Common myeloid progenitor, CD34-positive (primary cell): Measurements from ENCODE around the gene SELENOV.

Source experiments
- CTCF ChIA-PET: fragments of 350-600 bp; sonication (Branson Sonifier 250); formaldehyde crosslinking; loops from one replicate; lab custom pipeline; 2021; ENCODE audit warnings: antibody characterized with exemption; lab: Charles Lee
- POLR2A ChIA-PET: fragments of 350-600 bp; sonication (Branson Sonifier 250); formaldehyde crosslinking; loops from one replicate; lab custom pipeline; 2021; ENCODE audit warnings: antibody characterized with exemption; lab: Charles Lee
- DNase-seq, 3 donors: peaks; one replicate each; pipeline versions ENCODE4 v3.0.0 to v3.0.0-alpha.2; 2013
- H3K27ac ChIP-seq, 2 experiments: 1 replicate in 1 of 2; 2 replicates in 1 of 2; pipeline ENCODE4 v1.7.0; 2013; ENCODE audit warnings: inconsistent platforms in 2 of 2, low read length in 2 of 2, mild to moderate bottlenecking in 2 of 2, low read depth in 1 of 2, moderate library complexity in 1 of 2; ENCODE audit not compliant: severe bottlenecking in 2 of 2, insufficient read depth in 1 of 2, poor library complexity in 1 of 2
- H3K27me3 ChIP-seq, 5 experiments: replicated peaks in 2 of 5; 1 replicate in 3 of 5; 2 replicates in 2 of 5; pipeline versions ENCODE4 v1.6.1 to v1.7.0; 2013; ENCODE audit warnings: low read length in 4 of 5, mild to moderate bottlenecking in 2 of 5, moderate library complexity in 2 of 5, inconsistent platforms in 1 of 5; ENCODE audit not compliant: insufficient read depth in 5 of 5, control insufficient read depth in 4 of 5
- H3K36me3 ChIP-seq, 4 experiments: 1 replicate in 2 of 4; 2 replicates in 2 of 4; pipeline versions ENCODE4 v1.6.1 to v1.7.0; 2013; ENCODE audit warnings: low read length in 3 of 4, control low read depth in 1 of 4, mild to moderate bottlenecking in 1 of 4; ENCODE audit not compliant: control insufficient read depth in 4 of 4, insufficient read depth in 4 of 4
- H3K4me1 ChIP-seq, 4 experiments: 1 replicate in 3 of 4; 2 replicates in 1 of 4; pipeline versions ENCODE4 v1.6.1 to v1.7.1; 2013; ENCODE audit warnings: low read length in 3 of 4, mild to moderate bottlenecking in 3 of 4, control low read depth in 1 of 4, inconsistent platforms in 1 of 4, moderate library complexity in 1 of 4; ENCODE audit not compliant: control insufficient read depth in 4 of 4, insufficient read depth in 4 of 4; ENCODE audit errors: control extremely low read depth in 1 of 4
- H3K4me3 ChIP-seq, 7 experiments: 1 replicate in 4 of 7; 2 replicates in 3 of 7; pipeline versions ENCODE4 v1.5.1 to v1.7.0; 2013; ENCODE audit warnings: mild to moderate bottlenecking in 7 of 7, low read length in 6 of 7, moderate library complexity in 6 of 7, inconsistent platforms in 2 of 7, low read depth in 2 of 7, control low read depth in 1 of 7; ENCODE audit not compliant: insufficient read depth in 4 of 7, control insufficient read depth in 1 of 7; ENCODE audit errors: extremely low read depth in 1 of 7
- H3K9me3 ChIP-seq, 5 experiments: 1 replicate in 4 of 5; 2 replicates in 1 of 5; pipeline versions ENCODE4 v1.6.1 to v1.7.1; 2013; ENCODE audit warnings: low read length in 4 of 5, mild to moderate bottlenecking in 2 of 5, inconsistent platforms in 1 of 5, low read depth in 1 of 5, moderate library complexity in 1 of 5; ENCODE audit not compliant: control insufficient read depth in 4 of 5, insufficient read depth in 2 of 5; ENCODE audit errors: control extremely low read depth in 1 of 5
- WGBS: methylation state at CpG from one replicate; pipeline ENCODE4 v1.1.5; 2013; ENCODE audit not compliant: insufficient coverage; 5-methylcytosine and 5-hydroxymethylcytosine counted together

SELENOV gene

DNA sequence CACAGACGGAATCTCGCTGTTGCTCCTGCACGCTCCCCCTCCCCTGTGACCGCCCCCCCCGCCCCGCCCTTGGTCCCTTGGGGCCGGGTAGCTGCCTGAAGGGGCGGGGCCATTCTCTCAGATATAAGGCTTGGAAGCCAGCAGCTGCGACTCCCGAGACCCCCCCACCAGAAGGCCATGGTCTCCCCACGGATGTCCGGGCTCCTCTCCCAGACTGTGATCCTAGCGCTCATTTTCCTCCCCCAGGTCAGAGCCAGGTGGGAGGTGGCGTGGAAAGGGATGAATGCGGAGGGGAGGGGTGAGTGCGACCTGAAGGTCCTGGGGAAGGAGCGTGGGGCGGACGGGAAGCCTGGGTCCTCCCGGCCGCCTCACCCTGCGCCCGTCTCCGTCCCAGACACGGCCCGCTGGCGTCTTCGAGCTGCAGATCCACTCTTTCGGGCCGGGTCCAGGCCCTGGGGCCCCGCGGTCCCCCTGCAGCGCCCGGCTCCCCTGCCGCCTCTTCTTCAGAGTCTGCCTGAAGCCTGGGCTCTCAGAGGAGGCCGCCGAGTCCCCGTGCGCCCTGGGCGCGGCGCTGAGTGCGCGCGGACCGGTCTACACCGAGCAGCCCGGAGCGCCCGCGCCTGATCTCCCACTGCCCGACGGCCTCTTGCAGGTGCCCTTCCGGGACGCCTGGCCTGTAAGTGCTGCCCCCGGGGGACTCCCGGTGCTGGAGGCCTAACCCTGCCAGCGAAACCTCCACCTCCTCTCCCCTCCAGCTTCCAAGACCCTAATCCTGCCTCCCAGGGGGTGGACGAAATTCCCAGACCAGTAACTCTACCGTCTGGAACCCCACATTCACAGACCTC is 15.9 kb upstream of the SELENOV start, which contains the start of gene DLL3:
Gene DLL3 (plus strand): TSS at position 150 of the 845 bp plus-strand sequence. CDS start 28 bp downstream, at position 178.
- Histone ChIP-seq H3K4me1 (peaks cover 0 to 23% (median 17%) of the 10 kb centered on the region in 4 experiments), H3K36me3 (no peaks in the 10 kb centered on the region), H3K27ac (no peak within 1 kb of the TSS), H3K27me3 (peaks cover 0 to 75% (median 22%) of the 10 kb centered on the region in 5 experiments), H3K4me3 (peak within 1 kb of the TSS in 6 of 7 experiments; percentile 4 to 57 (median 36)), H3K9me3 (peaks cover 0 to 8% (median 0%) of the 10 kb centered on the region in 5 experiments)
- WGBS: 1% methylated on average over 33 of the region's 60 CpGs
- POLR2A ChIA-PET: no interaction called here
- CTCF ChIA-PET: interaction anchor here (1.2 kb wide), 1 partner anchor 9 kb away, joined by 3 read pairs; no protein-coding TSS in a partner anchor
- peak in 1 of 3 donors; percentile 53 for DNase-seq

- WGBS: 88% methylated on average over 4 of the region's 8 CpGs
- H3K27me3 ChIP-seq: peaks cover 0 to 84% (median 22%) of the 10 kb centered on the region in 5 experiments
- no peak for DNase-seq
- peaks cover 0 to 8% (median 0%) of the 10 kb centered on the region in 5 experiments for H3K9me3 ChIP-seq
- ChIA-PET POLR2A (no interaction called here), CTCF (interaction anchor here (1.1 to 1.2 kb wide), 2 partner anchors 33 to 34 kb away, joined by 3 to 5 read pairs; partner anchors contain the start of gene EID2B)
- H3K4me3 ChIP-seq: no peak overlapping the region
- peaks cover 0 to 23% (median 17%) of the 10 kb centered on the region in 4 experiments for H3K4me1 ChIP-seq
- H3K36me3 ChIP-seq: no peaks in the 10 kb centered on the region
- no peak overlapping the region for H3K27ac ChIP-seq
These were observed 15.0 kb upstream of the SELENOV start for GRCh38 chr19:39499932-39500331.

- DNase-seq: no peak
- Histone ChIP-seq H3K4me3 (no peak overlapping the region), H3K36me3 (no peaks in the 10 kb centered on the region), H3K4me1 (peaks cover 0 to 23% (median 17%) of the 10 kb centered on the region in 4 experiments), H3K9me3 (peaks cover 0 to 8% (median 0%) of the 10 kb centered on the region in 5 experiments), H3K27me3 (peaks cover 0 to 90% (median 22%) of the 10 kb centered on the region in 5 experiments), H3K27ac (no peak overlapping the region)
- POLR2A ChIA-PET: no interaction called here
- CTCF ChIA-PET: interaction anchor here (1.1 to 1.4 kb wide), 3 partner anchors 26 to 33 kb away, joined by 3 to 5 read pairs (median 3); partner anchors contain the start of gene EID2B
- 51% methylated on average over 3 of the region's 4 CpGs for WGBS
These were observed 14.4 kb upstream of the SELENOV start for GRCh38 chr19:39500543-39500942.

DNA sequence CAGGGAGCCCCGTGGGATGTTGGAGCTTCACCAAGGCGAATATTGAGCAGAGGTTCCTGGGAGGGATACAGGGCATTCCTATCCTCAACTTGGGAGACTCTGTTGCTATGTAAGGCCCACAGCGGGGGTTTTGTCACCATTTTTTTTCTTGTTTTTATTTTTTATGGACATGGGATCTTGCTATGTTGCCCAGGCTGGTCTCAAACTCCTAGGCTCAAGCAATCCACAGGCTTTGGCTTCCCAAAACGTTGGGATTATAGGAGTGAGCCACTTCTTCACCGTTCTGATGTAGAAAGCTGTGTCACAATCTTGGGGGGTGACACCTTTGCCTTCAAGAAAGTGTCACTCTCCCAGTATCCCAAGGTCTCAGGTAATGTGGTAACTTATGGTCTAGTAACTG is 13.6 kb upstream of the SELENOV start:
- Histone ChIP-seq H3K4me3 (no peak overlapping the region), H3K27ac (no peak overlapping the region), H3K9me3 (peaks cover 0 to 8% (median 0%) of the 10 kb centered on the region in 5 experiments), H3K36me3 (no peaks in the 10 kb centered on the region), H3K27me3 (peaks cover 0 to 94% (median 22%) of the 10 kb centered on the region in 5 experiments), H3K4me1 (peaks cover 0 to 23% (median 17%) of the 10 kb centered on the region in 4 experiments)
- ChIA-PET CTCF (interaction anchor here (1.2 to 1.4 kb wide), 2 partner anchors 27 to 32 kb away, joined by 3 to 5 read pairs; no protein-coding TSS in a partner anchor), POLR2A (no interaction called here)
- DNase-seq: no peak
- WGBS: 100% methylated on average over 2 of the region's 5 CpGs

DNA sequence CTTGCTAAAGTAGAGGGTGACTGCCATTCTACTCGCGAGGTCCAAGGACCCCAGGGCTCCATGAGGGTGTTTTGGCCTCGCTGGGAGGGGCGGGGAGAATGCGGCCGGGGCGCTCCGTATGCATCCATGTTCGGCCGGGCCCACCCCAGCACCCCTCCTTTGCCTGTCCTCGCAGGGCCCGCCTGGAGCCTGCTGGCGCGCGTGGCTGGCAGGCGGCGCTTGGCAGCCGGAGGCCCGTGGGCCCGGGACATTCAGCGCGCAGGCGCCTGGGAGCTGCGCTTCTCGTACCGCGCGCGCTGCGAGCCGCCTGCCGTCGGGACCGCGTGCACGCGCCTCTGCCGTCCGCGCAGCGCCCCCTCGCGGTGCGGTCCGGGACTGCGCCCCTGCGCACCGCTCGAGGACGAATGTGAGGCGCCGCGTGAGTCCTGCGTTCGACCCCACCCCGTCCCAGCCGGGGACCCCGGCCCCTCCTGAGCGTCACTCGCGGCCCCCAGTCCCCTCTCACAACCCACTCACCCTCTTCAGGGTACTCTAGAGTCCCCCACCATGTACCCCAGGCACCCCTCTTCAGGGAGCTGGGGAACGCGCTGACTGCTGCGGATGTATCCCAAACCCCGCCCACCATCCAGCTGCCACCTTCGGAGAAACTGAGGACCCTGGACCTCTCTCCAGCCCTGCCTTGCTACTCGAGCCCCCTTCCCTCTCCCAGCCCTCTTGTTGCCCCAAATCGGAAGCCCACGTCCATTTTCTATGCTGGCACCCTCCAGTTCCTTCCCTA is 12.1 kb upstream of the SELENOV start:
- POLR2A ChIA-PET: no interaction called here
- peaks cover 0 to 31% (median 20%) of the 10 kb centered on the region in 4 experiments for H3K4me1 ChIP-seq
- no peak overlapping the region for H3K4me3 ChIP-seq
- H3K27me3 ChIP-seq: peaks cover 4 to 96% (median 31%) of the 10 kb centered on the region in 5 experiments
- CTCF ChIA-PET: interaction anchor here (0.7 to 1.7 kb wide), 8 partner anchors 9 to 89 kb away, joined by 3 to 11 read pairs (median 4); no protein-coding TSS in a partner anchor
- H3K9me3 ChIP-seq: peaks cover 0 to 8% (median 0%) of the 10 kb centered on the region in 5 experiments
- DNase-seq: peak; percentile 88 to 93 (median 93)
- no peak overlapping the region for H3K27ac ChIP-seq
- 21% methylated on average over 52 of the region's 69 CpGs for WGBS
- H3K36me3 ChIP-seq: no peaks in the 10 kb centered on the region

DNA sequence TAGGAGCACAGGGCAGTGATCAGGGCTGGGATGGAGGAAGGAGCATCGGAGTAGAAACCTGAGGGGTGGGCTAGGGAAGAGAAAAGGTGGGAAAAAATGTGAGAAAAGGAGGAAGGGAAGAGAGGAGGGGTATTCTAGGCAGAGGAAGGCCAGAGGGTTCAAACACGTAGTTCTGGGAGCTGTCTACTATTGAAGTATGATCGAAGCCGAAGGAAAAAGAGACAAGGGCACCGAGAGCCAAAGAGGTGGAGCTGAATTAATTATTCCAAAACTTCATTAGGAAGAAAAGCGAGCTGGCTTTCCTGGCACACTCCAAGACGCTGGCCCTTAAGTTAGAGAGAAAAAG is 8.4 kb upstream of the SELENOV start:
- Histone ChIP-seq H3K4me3 (peak overlapping the region in 3 of 7 experiments; percentile 51 to 66 (median 64)), H3K9me3 (peaks cover 0 to 4% (median 0%) of the 10 kb centered on the region in 5 experiments), H3K4me1 (peaks cover 0 to 16% (median 7%) of the 10 kb centered on the region in 4 experiments), H3K36me3 (no peaks in the 10 kb centered on the region), H3K27ac (no peak overlapping the region), H3K27me3 (peaks cover 5 to 75% (median 22%) of the 10 kb centered on the region in 5 experiments)
- WGBS: 67% methylated on average over 7 of the region's 7 CpGs
- no peak for DNase-seq
- ChIA-PET CTCF (no interaction called here), POLR2A (no interaction called here)
